ENCODE results near the gene UHRF2.
"Not testable (repeated sequence)": the region's sequence is repeated elsewhere in the genome, so short reads cannot be mapped to it uniquely, and the experiment has no call there.

UHRF2 gene

GRCh38 chr9:6489099-6489498 is 76.1 kb downstream of the UHRF2 start:
- Mint-ChIP-seq H3K4me3 (no peak overlapping the region), H3K4me1 (ENCODE audit: low read depth) (peaks cover 6% of the 10 kb centered on the region), H3K27me3 (no peaks in the 10 kb centered on the region), H3K27ac (no peak overlapping the region), H3K36me3 (ENCODE audit: low read depth) (peaks cover 85% of the 10 kb centered on the region), H3K9me3 (no peaks in the 10 kb centered on the region)
- DNase-seq, result no peak

GRCh38 chr9:6490863-6491262 is 77.9 kb downstream of the UHRF2 start:
- Mint-ChIP-seq H3K4me1 (ENCODE audit: low read depth) (peaks cover 6% of the 10 kb centered on the region), H3K4me3 (no peak overlapping the region), H3K27ac (no peak overlapping the region), H3K36me3 (ENCODE audit: low read depth) (peaks cover 86% of the 10 kb centered on the region), H3K9me3 (no peaks in the 10 kb centered on the region), H3K27me3 (no peaks in the 10 kb centered on the region)
- DNase-seq, result no peak

- H3K4me3 Mint-ChIP-seq, result no peak overlapping the region
- H3K36me3 Mint-ChIP-seq (ENCODE audit: low read depth), result peaks cover 82% of the 10 kb centered on the region
- H3K9me3 Mint-ChIP-seq, result no peaks in the 10 kb centered on the region
- peak overlapping the region; percentile 37 for H3K27ac Mint-ChIP-seq
- peaks cover 16% of the 10 kb centered on the region for H3K4me1 Mint-ChIP-seq (ENCODE audit: low read depth)
- H3K27me3 Mint-ChIP-seq, result no peaks in the 10 kb centered on the region
- DNase-seq, result no peak
Measured at GRCh38 chr9:6495466-6495865, 82.5 kb downstream of the UHRF2 start.

DNA sequence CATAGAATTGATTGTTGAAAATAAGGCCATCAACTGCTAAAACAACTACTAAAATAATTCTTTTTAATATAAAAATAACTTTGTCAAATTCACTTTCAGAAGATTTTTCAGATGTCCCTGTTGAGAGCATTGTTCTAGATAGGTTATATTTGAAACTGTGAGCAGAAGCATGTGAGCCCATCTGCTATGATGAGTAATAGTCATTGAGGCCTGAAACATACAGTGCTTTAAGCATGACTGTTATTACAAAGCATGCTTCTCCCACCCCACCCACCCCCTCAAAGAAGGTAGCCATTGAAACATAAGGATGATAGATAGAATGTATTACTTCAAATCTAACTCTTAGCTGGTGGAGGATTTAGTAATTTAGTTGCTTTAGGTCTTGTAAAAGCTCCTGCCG is 86.0 kb downstream of the UHRF2 start:
- Mint-ChIP-seq H3K27ac (peak overlapping the region; percentile 64), H3K36me3 (ENCODE audit: low read depth) (peaks cover 84% of the 10 kb centered on the region), H3K4me3 (no peak overlapping the region), H3K27me3 (no peaks in the 10 kb centered on the region), H3K9me3 (no peaks in the 10 kb centered on the region), H3K4me1 (ENCODE audit: low read depth) (peaks cover 10% of the 10 kb centered on the region)
- DNase-seq, result no peak

- H3K9me3 Mint-ChIP-seq, result no peaks in the 10 kb centered on the region
- no peak overlapping the region for H3K4me3 Mint-ChIP-seq
- peaks cover 10% of the 10 kb centered on the region for H3K4me1 Mint-ChIP-seq (ENCODE audit: low read depth)
- peaks cover 89% of the 10 kb centered on the region for H3K36me3 Mint-ChIP-seq (ENCODE audit: low read depth)
- peak overlapping the region; percentile 44 for H3K27ac Mint-ChIP-seq
- DNase-seq, result no peak
- no peaks in the 10 kb centered on the region for H3K27me3 Mint-ChIP-seq
Measured at GRCh38 chr9:6501526-6502210, 88.7 kb downstream of the UHRF2 start.

GRCh38 chr9:6502399-6502798 is 89.4 kb downstream of the UHRF2 start:
- H3K4me3 Mint-ChIP-seq, result no peak overlapping the region
- H3K27ac Mint-ChIP-seq, result peak overlapping the region; percentile 32
- peaks cover 10% of the 10 kb centered on the region for H3K4me1 Mint-ChIP-seq (ENCODE audit: low read depth)
- H3K9me3 Mint-ChIP-seq, result no peaks in the 10 kb centered on the region
- H3K27me3 Mint-ChIP-seq, result no peaks in the 10 kb centered on the region
- no peak for DNase-seq
- peaks cover 89% of the 10 kb centered on the region for H3K36me3 Mint-ChIP-seq (ENCODE audit: low read depth)

- Mint-ChIP-seq H3K4me1 (ENCODE audit: low read depth) (no peaks in the 10 kb centered on the region), H3K36me3 (ENCODE audit: low read depth) (peaks cover 82% of the 10 kb centered on the region), H3K27me3 (no peaks in the 10 kb centered on the region), H3K4me3 (no peak overlapping the region), H3K9me3 (no peaks in the 10 kb centered on the region), H3K27ac (peak overlapping the region; percentile 23)
- no peak for DNase-seq
Measured at GRCh38 chr9:6506571-6506970, 93.6 kb downstream of the UHRF2 start.

DNA sequence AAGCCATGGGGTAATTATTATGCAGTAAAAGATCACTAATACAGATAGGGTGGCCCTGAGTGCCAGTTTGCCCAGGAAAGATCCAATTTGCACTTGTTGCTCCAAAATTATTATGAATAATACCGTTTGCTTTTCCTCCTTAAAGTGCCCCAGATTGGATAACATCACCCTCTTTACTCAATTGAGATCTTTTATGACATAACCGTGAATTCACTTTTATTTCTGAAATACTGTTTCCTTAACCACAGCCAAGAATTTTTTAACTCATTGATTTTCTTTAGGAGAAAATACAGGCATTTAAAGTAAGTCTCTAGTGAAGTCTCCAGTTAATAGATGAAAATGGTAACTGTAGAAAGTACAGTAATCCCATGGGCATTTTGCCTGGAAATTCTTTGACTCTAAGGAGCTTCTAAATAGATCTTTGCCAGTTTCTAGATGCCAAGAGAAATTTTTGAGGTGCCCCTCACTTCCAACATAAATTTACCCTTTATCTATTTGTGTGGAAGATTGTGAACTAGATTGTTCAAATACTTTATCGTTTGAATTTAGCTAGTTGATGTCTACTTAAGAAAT is 99.2 kb downstream of the UHRF2 start:
- no peak overlapping the region for H3K27ac Mint-ChIP-seq
- H3K27me3 Mint-ChIP-seq, result no peaks in the 10 kb centered on the region
- H3K9me3 Mint-ChIP-seq, result no peaks in the 10 kb centered on the region
- no peak overlapping the region for H3K4me3 Mint-ChIP-seq
- H3K36me3 Mint-ChIP-seq (ENCODE audit: low read depth), result peaks cover 45% of the 10 kb centered on the region
- no peaks in the 10 kb centered on the region for H3K4me1 Mint-ChIP-seq (ENCODE audit: low read depth)
- DNase-seq, result no peak

- Mint-ChIP-seq H3K27ac (no peak overlapping the region), H3K27me3 (no peaks in the 10 kb centered on the region), H3K9me3 (peaks cover 16% of the 10 kb centered on the region), H3K36me3 (ENCODE audit: low read depth) (peaks cover 58% of the 10 kb centered on the region), H3K4me3 (no peak overlapping the region), H3K4me1 (ENCODE audit: low read depth) (no peaks in the 10 kb centered on the region)
- DNase-seq, result no peak
Measured at GRCh38 chr9:6522263-6522662, 109.3 kb downstream of the UHRF2 start.

DNA sequence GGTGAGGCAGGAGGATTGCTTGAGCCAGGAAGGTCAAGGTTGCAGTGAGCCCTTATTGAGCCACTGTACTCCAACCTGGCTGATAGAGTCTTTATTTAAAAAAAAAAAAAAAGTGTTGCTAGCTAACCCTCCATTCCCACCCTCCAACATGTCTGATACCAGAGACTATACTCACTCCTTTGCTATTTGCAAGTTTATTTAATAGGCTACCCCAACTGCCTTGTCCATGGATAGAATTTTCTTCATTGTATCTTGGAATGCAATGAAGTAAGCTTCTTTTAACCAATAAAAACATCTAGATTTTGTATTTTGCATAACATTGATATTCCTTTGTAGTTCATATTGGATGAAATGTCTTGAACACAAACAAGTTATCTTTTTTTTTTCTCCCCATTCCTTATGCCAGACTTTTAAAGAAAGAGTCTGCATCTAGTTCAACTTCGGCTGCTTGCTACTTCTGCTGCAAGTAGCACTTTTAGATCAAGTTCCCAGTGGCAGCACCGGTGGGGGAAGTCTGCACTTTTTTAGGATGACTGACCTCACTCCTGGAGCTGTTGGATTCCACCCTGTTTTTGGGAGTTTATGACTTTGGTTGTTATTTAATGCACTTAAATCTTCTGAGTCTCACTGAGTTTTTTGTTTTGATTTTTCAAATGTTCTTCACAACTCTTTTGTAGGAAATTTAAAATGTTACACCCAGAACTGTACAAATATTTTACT is 112.5 kb downstream of the UHRF2 start:
- DNase-seq, result no peak
- Mint-ChIP-seq H3K4me1 (ENCODE audit: low read depth) (no peaks in the 10 kb centered on the region), H3K27ac (no peak overlapping the region), H3K4me3 (no peak overlapping the region), H3K27me3 (no peaks in the 10 kb centered on the region), H3K9me3 (peaks cover 16% of the 10 kb centered on the region), H3K36me3 (ENCODE audit: low read depth) (peaks cover 32% of the 10 kb centered on the region)

- DNase-seq, result no peak
- Mint-ChIP-seq H3K27me3 (peaks cover 10% of the 10 kb centered on the region), H3K4me3 (no peak overlapping the region), H3K9me3 (no peaks in the 10 kb centered on the region), H3K27ac (no peak overlapping the region), H3K36me3 (ENCODE audit: low read depth) (no peaks in the 10 kb centered on the region), H3K4me1 (ENCODE audit: low read depth) (peaks cover 5% of the 10 kb centered on the region)
Measured at GRCh38 chr9:6535594-6535993, 122.6 kb downstream of the UHRF2 start.

- Mint-ChIP-seq H3K4me3 (no peak overlapping the region), H3K36me3 (ENCODE audit: low read depth) (no peaks in the 10 kb centered on the region), H3K9me3 (no peaks in the 10 kb centered on the region), H3K27ac (no peak overlapping the region), H3K27me3 (peaks cover 10% of the 10 kb centered on the region), H3K4me1 (ENCODE audit: low read depth) (peaks cover 5% of the 10 kb centered on the region)
- DNase-seq, result no peak
Measured at GRCh38 chr9:6538666-6539071, 125.7 kb downstream of the UHRF2 start.

- H3K36me3 Mint-ChIP-seq (ENCODE audit: low read depth); H3K27me3 Mint-ChIP-seq; H3K27ac Mint-ChIP-seq; DNase-seq; H3K4me1 Mint-ChIP-seq (ENCODE audit: low read depth); H3K9me3 Mint-ChIP-seq; H3K4me3 Mint-ChIP-seq: not testable (repeated sequence)
Measured at GRCh38 chr9:6542617-6543016, 129.6 kb downstream of the UHRF2 start.

DNA sequence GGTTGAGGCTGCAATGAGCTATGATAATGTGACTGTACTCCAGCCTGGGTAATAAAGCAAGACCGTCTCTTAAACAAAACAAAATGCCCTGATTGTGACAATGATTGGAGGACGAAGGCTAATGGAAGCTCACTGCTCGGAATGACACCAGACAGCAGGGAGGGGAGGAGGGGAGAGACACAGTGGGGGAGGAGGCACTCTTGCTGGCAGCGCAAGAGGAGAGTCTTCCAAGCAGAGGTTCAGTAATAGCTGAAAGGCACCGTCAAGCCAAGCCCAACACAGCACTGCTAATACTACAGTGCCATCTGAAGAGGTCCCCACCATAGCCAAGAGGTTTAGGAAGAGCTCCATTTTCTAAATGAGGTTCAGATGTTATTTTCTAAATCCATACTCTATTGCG is 130.2 kb downstream of the UHRF2 start:
- H3K9me3 Mint-ChIP-seq, result no peaks in the 10 kb centered on the region
- H3K27ac Mint-ChIP-seq, result no peak overlapping the region
- H3K4me3 Mint-ChIP-seq, result no peak overlapping the region
- H3K36me3 Mint-ChIP-seq (ENCODE audit: low read depth), result no peaks in the 10 kb centered on the region
- DNase-seq, result no peak
- H3K27me3 Mint-ChIP-seq, result peaks cover 4% of the 10 kb centered on the region
- peaks cover 5% of the 10 kb centered on the region for H3K4me1 Mint-ChIP-seq (ENCODE audit: low read depth)

DNA sequence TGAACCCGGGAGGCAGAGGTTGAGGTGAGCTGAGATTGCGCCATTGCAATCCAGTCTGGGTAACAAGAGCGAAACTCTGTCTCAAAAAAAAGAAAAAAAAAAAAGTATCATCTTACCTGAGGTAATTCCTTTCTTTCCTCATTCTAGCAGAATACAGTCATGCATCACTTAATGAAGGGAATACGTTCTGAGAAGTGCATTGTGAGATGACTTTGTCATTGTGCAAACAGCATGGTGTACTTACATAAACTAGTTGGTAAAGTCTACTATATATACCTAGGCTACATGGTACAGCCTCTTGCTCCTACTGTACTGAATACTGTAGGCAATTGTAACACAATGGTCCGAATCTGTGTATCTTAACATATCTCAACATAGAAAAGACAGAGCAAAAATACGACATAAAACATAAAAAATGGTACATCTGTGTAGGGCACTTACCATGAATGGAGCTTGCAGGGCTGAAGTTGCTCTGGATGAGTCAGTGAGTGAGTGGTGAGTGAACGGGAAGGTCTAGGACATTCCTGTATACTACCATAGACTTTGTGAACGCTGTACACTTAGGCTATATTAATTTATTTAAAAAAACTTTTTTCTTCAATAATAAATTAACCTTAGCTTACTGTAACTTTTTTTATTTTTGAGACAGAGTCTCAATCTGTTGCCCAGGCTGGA is 132.2 kb downstream of the UHRF2 start:
- Mint-ChIP-seq H3K9me3 (no peaks in the 10 kb centered on the region), H3K4me3 (no peak overlapping the region), H3K36me3 (ENCODE audit: low read depth) (no peaks in the 10 kb centered on the region), H3K27ac (no peak overlapping the region), H3K27me3 (no peaks in the 10 kb centered on the region), H3K4me1 (ENCODE audit: low read depth) (no peaks in the 10 kb centered on the region)
- no peak for DNase-seq
